ENCODE measurements around the gene KCNMA1. TPM values are rescaled to one million over a fixed set of nuclear protein-coding genes. Genes with fewer than 3 reads are reported as not detected.

The KCNMA1 gene
- total RNA-seq, 1 experiment from 2014 or later = 0.49 TPM

GRCh38 chr10:77179015-77179695 lies 458.5 kb downstream of the KCNMA1 start:
- H3K4me3 ChIP-seq (replicated peaks in 1 of 2; ENCODE audit: low read depth in 1 of 2, low read length in 2 of 2) = no peak overlapping the region
- CTCF ChIA-PET = interaction anchor here (0.9 to 1.2 kb wide), 2 partner anchors 533 to 578 kb away, joined by 3 read pairs; no protein-coding TSS in a partner anchor
- peak overlapping the region; percentile 50 for H3K4me2 ChIP-seq (ENCODE audit: low read length)
- ATAC-seq (peak; percentile 74), DNase-seq (ENCODE audit: low read depth, low spot score) (no peak)
- POLR2A ChIA-PET = no interaction called here
- no TSS peak for BruUV-seq (replicated peaks)
- no peak overlapping the region for H3K9ac ChIP-seq (ENCODE audit: low read length)
- peaks cover 7 to 10% of the 10 kb centered on the region in 2 experiments for H3K4me1 ChIP-seq (ENCODE audit: control insufficient read depth in 1 of 2, insufficient read depth in 2 of 2, low read length in 2 of 2)
- RAD21 ChIA-PET (ENCODE audit: low non-redundant PET in 1 of 2, low total read pairs in 2 of 2, uncharacterized antibody in 2 of 2, unreplicated experiment in 2 of 2) = no interaction called here
- H3K9me2 ChIP-seq (ENCODE audit: insufficient read depth) = no peaks in the 10 kb centered on the region
- peak overlapping the region; percentile 51 for H2AFZ ChIP-seq (ENCODE audit: low read depth, low read length, poor library complexity, severe bottlenecking)
- H4K20me1 ChIP-seq (ENCODE audit: insufficient read depth) = no peaks in the 10 kb centered on the region
- H3K79me2 ChIP-seq (ENCODE audit: insufficient read depth, low read length) = no peaks in the 10 kb centered on the region
- H3K9me3 ChIP-seq (ENCODE audit: control insufficient read depth in 1 of 2, insufficient read depth in 1 of 2, low read depth in 1 of 2, low read length in 2 of 2) = no peaks in the 10 kb centered on the region
- TF ChIP-seq FOSL1 (IDR thresholded peaks at IDR 0.05; ENCODE audit: low read depth) (0 out of 2 replicates have a peak, but pooled peaks have one; percentile 26), TCF7L2 (IDR thresholded peaks at IDR 0.05; ENCODE audit: borderline replicate concordance, extremely low read depth, insufficient read depth, insufficient read length) (no peak)
- peaks cover 3% of the 10 kb centered on the region; the same call in 1 of the 2 replicates for H3K27me3 ChIP-seq (ENCODE audit: insufficient read depth, low read length)
- no peak overlapping the region for H3K27ac ChIP-seq (ENCODE audit: low read depth, low read length)
- no peaks in the 10 kb centered on the region for H3K36me3 ChIP-seq (ENCODE audit: control insufficient read depth in 1 of 2, insufficient read depth in 2 of 2, low read length in 2 of 2)
- intact Hi-C loops (cut with micrococcal nuclease) = loop anchor here (10.0 kb wide), 1 partner anchor 666 kb away; no protein-coding TSS in a partner anchor

- Histone ChIP-seq H3K9me3 (ENCODE audit: control insufficient read depth in 1 of 2, insufficient read depth in 1 of 2, low read depth in 1 of 2, low read length in 2 of 2) (no peaks in the 10 kb centered on the region), H3K4me2 (ENCODE audit: low read length) (no peak overlapping the region), H3K4me3 (replicated peaks in 1 of 2; ENCODE audit: low read depth in 1 of 2, low read length in 2 of 2) (no peak overlapping the region), H3K36me3 (ENCODE audit: control insufficient read depth in 1 of 2, insufficient read depth in 2 of 2, low read length in 2 of 2) (no peaks in the 10 kb centered on the region), H3K27me3 (ENCODE audit: insufficient read depth, low read length) (peaks cover 3% of the 10 kb centered on the region; the same call in 1 of the 2 replicates), H3K79me2 (ENCODE audit: insufficient read depth, low read length) (no peaks in the 10 kb centered on the region), H4K20me1 (ENCODE audit: insufficient read depth) (no peaks in the 10 kb centered on the region), H3K9me2 (ENCODE audit: insufficient read depth) (no peaks in the 10 kb centered on the region), H2AFZ (ENCODE audit: low read depth, low read length, poor library complexity, severe bottlenecking) (no peak overlapping the region), H3K4me1 (ENCODE audit: control insufficient read depth in 1 of 2, insufficient read depth in 2 of 2, low read length in 2 of 2) (peaks cover 7 to 10% of the 10 kb centered on the region in 2 experiments), H3K27ac (ENCODE audit: low read depth, low read length) (no peak overlapping the region), H3K9ac (ENCODE audit: low read length) (no peak overlapping the region)
- ChIA-PET POLR2A (no interaction called here), CTCF (interaction anchor here (0.7 kb wide), 1 partner anchor 12 kb away, joined by 3 read pairs; no protein-coding TSS in a partner anchor), RAD21 (ENCODE audit: low non-redundant PET in 1 of 2, low total read pairs in 2 of 2, uncharacterized antibody in 2 of 2, unreplicated experiment in 2 of 2) (no interaction called here)
- intact Hi-C loops (cut with micrococcal nuclease) = loop anchor here (10.0 kb wide), 1 partner anchor 667 kb away; no protein-coding TSS in a partner anchor
- ATAC-seq (no peak), DNase-seq (ENCODE audit: low read depth, low spot score) (no peak)
- TF ChIP-seq SIN3A (IDR thresholded peaks at IDR 0.05; ENCODE audit: low read depth) (no peak), YY1 (IDR thresholded peaks at IDR 0.05; ENCODE audit: extremely low read depth, insufficient replicate concordance, low read depth, low read length) (no peak), ZFX (IDR thresholded peaks at IDR 0.05) (no peak), ELF1 (IDR thresholded peaks at IDR 0.05; ENCODE audit: borderline replicate concordance, low read depth) (no peak), CBX3 (IDR thresholded peaks at IDR 0.05; ENCODE audit: low read depth) (no peak), REST (IDR thresholded peaks at IDR 0.05; ENCODE audit: low read depth) (no peak), ZNF274 (IDR thresholded peaks at IDR 0.05; ENCODE audit: low read depth, low read length) (no peak), MAX (IDR thresholded peaks at IDR 0.05) (no peak)
- BruUV-seq (replicated peaks) = no TSS peak
Observed at GRCh38 chr10:77177589-77177988, 460.0 kb downstream of the KCNMA1 start.

Data from HCT116 (cell line).